ENCODE data around the gene ROBO1. TPM values are rescaled to one million over a fixed set of nuclear protein-coding genes. Genes with fewer than 3 reads are reported as not detected.

ROBO1 gene
- total RNA-seq, 1 donor from 2014 or later: 0.64 TPM

GRCh38 chr3:78986416-78987101 is 781.2 kb downstream of the ROBO1 start:
- no peak for DNase-seq (ENCODE audit: low read depth in 2 of 2)

- DNase-seq (ENCODE audit: low read depth in 2 of 2): no peak
These were observed 781.8 kb downstream of the ROBO1 start for GRCh38 chr3:78985981-78986380.

- DNase-seq (ENCODE audit: low read depth in 2 of 2): no peak
These were observed 788.8 kb downstream of the ROBO1 start for GRCh38 chr3:78979028-78979427.

DNA sequence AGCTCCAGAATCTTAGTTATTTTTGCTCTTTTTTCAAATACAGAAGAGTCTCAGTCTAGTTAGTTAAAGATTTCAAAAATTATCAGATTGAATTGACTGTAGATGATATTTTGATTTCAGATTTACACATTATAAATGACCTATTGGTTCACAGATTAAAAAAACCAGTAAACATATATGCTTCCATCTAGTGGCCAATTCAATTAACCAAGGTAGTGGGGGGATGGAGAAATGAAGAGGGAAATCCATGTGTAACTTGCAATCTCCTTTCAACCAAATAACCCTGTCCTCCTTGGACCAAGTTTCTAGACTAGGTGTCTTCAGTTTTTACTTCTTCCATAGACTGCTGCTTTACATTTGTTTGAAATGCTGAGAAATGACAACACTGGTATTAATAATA is 789.8 kb downstream of the ROBO1 start:
- DNase-seq (ENCODE audit: low read depth in 2 of 2): no peak

DNA sequence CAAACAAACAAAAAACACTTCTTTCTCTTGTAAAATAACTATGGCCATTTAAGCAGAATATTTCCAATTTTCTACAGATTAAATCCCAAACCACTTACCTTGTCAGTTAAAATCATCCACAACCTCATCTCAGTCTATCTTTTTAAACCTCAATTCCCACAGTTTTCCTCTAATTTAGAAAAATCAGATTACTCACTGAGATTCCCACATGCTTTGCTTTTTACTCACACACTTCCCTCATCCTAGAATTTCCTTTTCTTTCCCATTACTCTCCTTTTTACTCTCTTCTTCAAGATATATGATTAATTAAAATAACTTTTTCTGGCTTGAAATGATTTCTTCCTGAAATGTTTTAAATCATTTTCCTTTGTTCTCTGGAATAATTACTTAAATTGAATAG is 790.7 kb downstream of the ROBO1 start:
- DNase-seq (ENCODE audit: low read depth in 2 of 2): no peak

DNA sequence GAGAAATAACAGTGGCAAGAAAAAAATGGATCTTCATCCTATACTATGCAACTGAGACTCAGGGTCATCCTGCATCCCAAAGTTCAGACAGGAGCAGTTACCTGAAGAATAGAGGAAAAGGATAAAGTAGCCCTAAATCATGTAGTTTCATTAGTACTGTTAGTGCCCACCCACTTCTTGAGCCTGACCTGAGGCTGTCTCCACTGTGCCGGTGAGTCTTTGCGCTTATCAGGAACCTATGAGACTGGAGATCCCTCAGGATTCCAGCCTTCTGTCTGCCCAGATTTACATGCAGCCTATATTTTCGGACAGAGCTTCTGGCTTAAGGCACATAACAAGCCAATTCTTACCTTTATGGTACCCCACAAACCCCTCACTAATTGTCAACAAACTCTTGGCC is 791.6 kb downstream of the ROBO1 start:
- no peak for DNase-seq (ENCODE audit: low read depth in 2 of 2)

DNA sequence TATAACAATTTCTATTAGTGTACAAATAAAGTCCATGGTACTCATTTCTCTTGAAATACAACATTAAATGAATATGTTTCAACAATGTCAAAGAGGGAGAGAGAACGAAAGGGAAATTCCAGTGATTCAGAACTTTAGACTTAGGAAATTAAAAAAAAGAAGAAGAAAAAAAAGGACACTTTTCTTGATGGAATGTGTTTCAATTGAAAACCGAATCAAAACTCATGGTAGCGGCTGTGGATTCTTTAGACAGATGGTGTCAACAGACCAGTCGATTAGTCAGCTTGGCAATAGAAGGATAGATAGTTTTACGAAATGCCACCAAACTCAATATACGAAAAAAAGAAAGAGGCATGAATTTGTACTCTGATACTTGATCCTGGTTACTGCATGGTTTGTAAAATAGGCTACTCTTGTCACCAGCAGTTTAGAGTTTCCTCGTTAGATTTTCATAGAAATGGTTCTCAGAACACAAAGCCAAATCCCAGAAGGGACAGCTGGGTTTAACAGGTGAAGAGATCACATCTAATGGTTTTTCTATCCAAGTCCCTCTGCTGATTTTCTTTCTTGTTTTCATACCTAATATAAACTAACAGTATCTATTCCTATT is 793.5 kb downstream of the ROBO1 start:
- DNase-seq (ENCODE audit: low read depth in 2 of 2): no peak

- DNase-seq (ENCODE audit: low read depth in 2 of 2): no peak
These were observed 795.0 kb downstream of the ROBO1 start for GRCh38 chr3:78972617-78973301.

- DNase-seq (ENCODE audit: low read depth in 2 of 2): no peak
These were observed 797.1 kb downstream of the ROBO1 start for GRCh38 chr3:78970656-78971055.

- no peak for DNase-seq (ENCODE audit: low read depth in 2 of 2)
These were observed 798.3 kb downstream of the ROBO1 start for GRCh38 chr3:78969483-78969882.

DNA sequence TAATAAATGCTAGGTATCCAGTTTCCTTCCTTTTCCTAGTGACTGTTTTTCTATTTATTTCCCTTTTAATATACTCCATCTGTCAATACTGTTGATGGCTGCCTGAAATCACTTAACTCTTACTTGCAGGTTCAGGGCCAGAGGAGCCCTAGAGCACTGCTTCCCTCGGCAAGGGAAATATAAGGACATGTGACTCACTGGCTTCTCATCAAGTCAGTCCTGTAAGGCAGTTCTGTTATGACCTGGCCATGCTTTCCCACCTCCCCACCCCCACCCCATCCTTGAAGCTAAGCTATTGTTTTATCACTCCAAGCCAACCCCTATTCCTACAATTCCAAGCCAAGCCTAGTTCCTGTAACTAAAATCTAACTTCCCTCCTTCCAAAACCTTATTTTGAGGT is 800.7 kb downstream of the ROBO1 start:
- no peak for DNase-seq (ENCODE audit: low read depth in 2 of 2)

- no peak for DNase-seq (ENCODE audit: low read depth in 2 of 2)
These were observed 804.0 kb downstream of the ROBO1 start for GRCh38 chr3:78963771-78964170.

DNA sequence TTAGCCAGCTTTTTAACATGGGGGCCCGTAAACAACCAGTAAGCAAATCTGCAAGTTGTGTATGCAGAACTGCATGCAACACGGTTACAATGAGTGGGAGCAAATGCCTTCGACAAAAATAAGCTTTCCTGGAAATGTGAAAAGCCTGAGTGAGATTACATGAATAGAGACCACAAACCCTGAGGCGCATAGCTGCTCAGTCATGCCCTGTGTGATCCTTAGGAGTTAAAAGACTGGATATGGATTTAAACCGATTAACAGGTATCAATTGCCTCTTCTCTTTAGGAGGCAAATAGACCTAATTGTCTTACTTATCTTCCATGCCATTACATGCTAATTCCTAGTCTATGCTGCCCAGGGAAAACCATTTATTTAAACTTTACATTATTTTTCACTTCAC is 810.3 kb downstream of the ROBO1 start:
- DNase-seq (ENCODE audit: low read depth in 2 of 2): no peak

DNA sequence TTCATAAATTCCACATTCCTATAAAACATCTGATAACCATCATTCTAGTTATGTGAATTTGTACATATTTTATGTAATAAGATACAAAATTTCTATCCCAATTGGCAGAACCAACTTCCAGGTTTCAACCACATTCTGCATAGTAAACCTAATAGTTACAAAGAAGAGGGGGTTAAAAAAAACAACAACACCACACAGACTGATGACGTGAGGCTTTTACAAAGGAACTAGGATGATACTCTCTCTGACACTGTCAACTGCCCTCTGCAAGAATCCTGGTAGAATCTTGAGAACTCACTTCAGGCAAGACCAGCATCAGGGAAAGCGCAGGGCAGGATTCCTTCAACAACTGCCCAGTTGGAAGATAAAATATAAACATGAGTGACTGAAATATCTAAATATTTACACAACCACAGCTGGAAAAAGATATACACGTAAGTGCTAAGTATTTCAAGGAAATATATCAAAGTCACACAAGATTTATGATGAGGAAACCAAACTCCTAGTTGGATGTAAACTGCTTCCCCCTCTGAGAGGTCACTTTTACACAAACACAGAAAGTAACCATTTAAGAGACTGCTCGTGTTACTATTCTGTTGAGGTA is 816.4 kb downstream of the ROBO1 start:
- no peak for DNase-seq (ENCODE audit: low read depth in 2 of 2)

GRCh38 chr3:78941587-78941986 is 826.2 kb downstream of the ROBO1 start:
- no peak for DNase-seq (ENCODE audit: low read depth in 2 of 2)

DNA sequence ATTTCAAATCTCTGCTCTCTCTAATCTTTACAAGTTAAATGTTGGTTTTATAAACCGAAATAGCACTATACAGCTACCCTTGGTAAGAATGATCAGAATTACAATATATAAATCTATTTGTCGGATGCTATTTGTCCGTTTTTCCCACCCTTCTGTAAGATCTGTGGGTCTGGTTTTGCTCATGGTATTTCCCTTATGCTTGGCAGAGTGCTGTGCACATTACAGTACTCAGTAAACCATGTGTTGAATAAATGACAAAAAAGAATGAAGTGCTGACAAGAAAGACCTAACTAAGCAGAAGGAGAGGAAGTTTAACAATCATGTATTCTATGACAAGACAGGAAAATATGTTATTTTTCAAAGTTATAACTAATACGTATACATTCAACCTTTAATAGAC is 827.2 kb downstream of the ROBO1 start:
- no peak for DNase-seq (ENCODE audit: low read depth in 2 of 2)

DNA sequence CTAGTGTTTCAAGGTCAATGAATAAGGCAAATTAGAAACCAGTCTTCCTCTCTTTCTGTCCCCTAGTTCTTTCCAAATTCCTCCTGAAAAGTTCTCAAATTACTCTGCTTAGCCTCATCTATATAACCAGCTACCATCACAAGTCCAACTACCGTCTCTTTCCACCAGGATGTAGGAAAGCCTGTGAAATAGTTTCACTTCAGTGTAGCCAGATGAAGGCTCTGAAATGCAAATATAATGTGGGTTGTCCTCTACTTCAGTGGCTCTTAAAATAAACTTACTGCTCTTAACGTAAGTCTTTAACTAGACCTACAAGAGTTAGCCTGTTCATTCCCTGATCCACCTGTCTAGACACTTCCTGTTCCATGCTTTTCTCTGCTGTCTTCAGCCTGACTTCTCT is 827.7 kb downstream of the ROBO1 start:
- DNase-seq (ENCODE audit: low read depth in 2 of 2): no peak

- DNase-seq (ENCODE audit: low read depth in 2 of 2): no peak
These were observed 830.3 kb downstream of the ROBO1 start for GRCh38 chr3:78937475-78937874.

GRCh38 chr3:78927759-78928158 is 840.0 kb downstream of the ROBO1 start:
- no peak for DNase-seq (ENCODE audit: low read depth in 2 of 2)

DNA sequence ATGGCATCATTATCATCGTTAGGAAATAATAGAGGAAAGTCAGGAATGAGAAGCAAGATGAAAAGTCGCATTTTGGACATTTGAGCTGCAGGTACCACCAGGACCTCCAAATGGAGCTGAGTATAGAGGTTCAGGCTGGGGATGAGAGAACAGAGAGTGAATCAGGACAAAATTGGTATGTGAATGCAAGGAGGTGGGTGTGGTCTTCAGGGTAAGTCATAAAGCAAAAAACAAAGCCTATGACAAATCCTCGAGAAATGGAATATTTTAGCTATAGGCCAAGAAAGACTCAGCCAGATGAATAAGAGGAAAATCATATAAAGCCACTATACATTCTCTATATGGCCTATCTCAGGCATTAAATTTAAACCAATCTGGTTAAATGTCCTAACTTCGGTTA is 841.3 kb downstream of the ROBO1 start:
- DNase-seq (ENCODE audit: low read depth in 2 of 2): no peak

DNA sequence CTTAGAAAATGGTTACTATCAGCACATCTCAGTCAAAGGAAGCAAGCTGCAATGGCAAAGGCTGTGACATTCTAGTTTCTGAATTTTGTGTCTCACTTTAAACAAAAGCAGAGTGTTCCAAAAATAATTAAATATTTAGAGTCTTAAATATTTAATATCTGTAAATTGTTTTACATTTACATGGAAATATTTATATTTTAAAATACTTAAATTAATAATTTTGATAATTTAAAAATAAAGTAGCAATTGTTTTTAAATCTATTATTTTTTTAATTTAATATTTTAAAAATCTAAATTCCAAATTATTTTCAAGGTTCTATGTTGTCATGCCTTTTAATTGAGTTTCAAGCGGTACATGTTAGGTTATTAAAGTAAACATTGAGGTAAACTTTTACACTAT is 843.1 kb downstream of the ROBO1 start:
- no peak for DNase-seq (ENCODE audit: low read depth in 2 of 2)

GRCh38 chr3:78919021-78919755 is 848.6 kb downstream of the ROBO1 start:
- DNase-seq (ENCODE audit: low read depth in 2 of 2): no peak

All from dermis microvascular lymphatic vessel endothelial cell (primary cell).